Measurements from ENCODE around the gene NCLN. TPM values are rescaled to one million over a fixed set of nuclear protein-coding genes. Genes with fewer than 3 reads are reported as not detected.

The NCLN gene
- total and polyA plus RNA-seq, 9 of the 15 experiments (the other 6 are each of a cell fraction or from before 2014, with no cell fraction given): 3.8 to 126 (median 39.6) TPM

- peak in 1 of 2 experiments; percentile 46; a peak in 1 of 4 replicates for TF ChIP-seq TEAD1 (CRISPR knock-in tag; IDR thresholded peaks at IDR 0.05)
- TF ChIP-seq KDM1A (IDR thresholded peaks at IDR 0.05): peak in 1 of 2 experiments; percentile 76; a peak in 1 of 4 replicates
- no peak for TF ChIP-seq SIN3B (IDR thresholded peaks at IDR 0.05; ENCODE audit: low read depth)
- no peak for TF ChIP-seq GATAD2B (IDR thresholded peaks at IDR 0.05; ENCODE audit: borderline replicate concordance)
- peak; percentile 56; the same call in 1 of the 2 replicates for TF ChIP-seq TSC22D4 (tag; IDR thresholded peaks at IDR 0.05)
- TF ChIP-seq SPI1 (IDR thresholded peaks at IDR 0.05; ENCODE audit: borderline replicate concordance, low read depth, low read length): no peak
- peak; percentile 12; the same call in 1 of the 2 replicates for TF ChIP-seq MYBL2 (IDR thresholded peaks at IDR 0.05; ENCODE audit: low read depth)
- no peak for TF ChIP-seq MYBL2 (CRISPR knock-in tag; IDR thresholded peaks at IDR 0.05; ENCODE audit: borderline replicate concordance)
- peak; percentile 69; the same call in 1 of the 2 replicates for TF ChIP-seq E2F4 (CRISPR knock-in tag; IDR thresholded peaks at IDR 0.05; ENCODE audit: low read depth)
- TF ChIP-seq CTCFL (IDR thresholded peaks at IDR 0.05; ENCODE audit: borderline replicate concordance, insufficient read depth, low read depth, low read length, poor library complexity, severe bottlenecking): no peak
- TF ChIP-seq REST (IDR thresholded peaks at IDR 0.05; ENCODE audit: borderline replicate concordance): peak; percentile 99
- TF ChIP-seq REST (CRISPR knock-in tag; IDR thresholded peaks at IDR 0.05; ENCODE audit: low read depth): peak; percentile 97
- no peak for TF ChIP-seq ZNF77 (CRISPR knock-in tag; IDR thresholded peaks at IDR 0.05)
Measured at GRCh38 chr19:3243819-3244700, 58.3 kb downstream of the NCLN start (continued).
